Ovary (tissue), 9 donors: ENCODE data around the gene DES. TPM values are rescaled to one million over a fixed set of nuclear protein-coding genes. Genes with fewer than 3 reads are reported as not detected.
"Not testable (repeated sequence)": the region's sequence is repeated elsewhere in the genome, so short reads cannot be mapped to it uniquely, and the experiment has no call there.

ENCODE experiments used
- DNase-seq, 5 donors: peaks; one replicate each; pipeline ENCODE4 v3.0.0-alpha.2; 2019 to 2020
- H3K27ac ChIP-seq, 2 donors: fragments of 200-600 bp; one replicate each; pipeline versions ENCODE4 v1.5.1 to v1.8.0; 2019 to 2022
- H3K27me3 ChIP-seq: fragments of 200-600 bp; one replicate; pipeline ENCODE4 v1.8.0; 2022
- H3K36me3 ChIP-seq: fragments of 200-600 bp; sonication (generic); one replicate; pipeline ENCODE4 v1.5.1; 2019
- H3K4me1 ChIP-seq: one replicate; pipeline ENCODE4 v1.8.1; 2013; ENCODE audit warnings: mild to moderate bottlenecking, moderate library complexity; ENCODE audit not compliant: insufficient read depth
- H3K4me3 ChIP-seq: fragments of 200-600 bp; sonication (generic); one replicate; pipeline ENCODE4 v1.5.1; 2017
- H3K9me3 ChIP-seq, 2 donors: fragments of 200-600 bp in 1 of 2; sonication (generic) in 1 of 2; one replicate each; pipeline versions ENCODE4 v1.5.1 to v1.8.1; 2013 to 2019; ENCODE audit warnings: mild to moderate bottlenecking in 1 of 2, moderate library complexity in 1 of 2
- EP300 ChIP-seq: sonication (generic); formaldehyde crosslinking; IDR thresholded peaks from one replicate; pipeline ENCODE4 v1.6.1; 2017; ENCODE audit warnings: antibody characterized with exemption
- POLR2A ChIP-seq: fragments of 450-650 bp; IDR thresholded peaks from one replicate; pipeline ENCODE4 v1.6.1; 2017; ENCODE audit warnings: antibody characterized with exemption, mild to moderate bottlenecking, moderate library complexity
- WGBS, 3 donors: extraction: QIAGEN DNeasy Blood & Tissue Kit in 1 of 3; methylation state at CpG; one replicate each; pipeline versions ENCODE4 v1.1.5 to v1.1.7; 2013 to 2017; 5-methylcytosine and 5-hydroxymethylcytosine counted together
- intact Hi-C, 4 donors: fragments of 100-400 bp; cut with DNase I; formaldehyde crosslinking; loops; one replicate each; pipeline versions ENCODE4 v1.11.0 to v1.15.1; 2022 to 2023
- polyA plus RNA-seq, 2 donors: library from polyadenylated mRNA; stranded (reverse); fragments of 200-250 nt in 1 of 2; fragments of 350-450 nt in 1 of 2; fragmentation: Illumina TruSeq in 1 of 2; extraction: RNeasy Lipid Tissue Mini Kit (QIAGEN cat#74804) in 1 of 2; gene quantifications; one replicate each; pipeline ENCODE4 v1.2.3, GENCODE V29; 2013 to 2014
- total RNA-seq, 7 donors: library from RNA; depleted of rRNA in 2 of 7; stranded (reverse); fragments of >200 nt in 2 of 7; fragmentation: NEBNext Ultra II Directional in 3 of 7; extraction: Animal tissue kit (Norgen Biotek cat#: 25700) in 3 of 7; gene quantifications; one replicate each; pipeline versions ENCODE4 v1.1.0 to v1.2.4, GENCODE V29; 2016 to 2023
- TF ChIP-seq, protein P1 (sequence below), 3 donors: fragments of 450-650 bp in 2 of 3; fragments of 200-600 bp in 1 of 3; IDR thresholded peaks; one replicate each; pipeline versions ENCODE4 v1.5.1 to v1.8.0; 2016 to 2022; ENCODE audit warnings: antibody characterized with exemption in 3 of 3, mild to moderate bottlenecking in 1 of 3
- donor health status: DM: no; HTN: no; CAD: no; lungs with moderate emphysema.
- donor health status: DM: no; HTN: no; CAD: no.
- donor health status: Bipolar disorder and iron deficiency.
- donor health status: DM: yes; HTN: yes; CAD: no.
- donor health status: DM: no; HTN: no; CAD: no.
- donor health status: DM: yes; HTN: yes; CAD: no.

DES gene
- total and polyA plus RNA-seq, 9 donors: 86.5 to 1,061 (median 184) TPM

DNA sequence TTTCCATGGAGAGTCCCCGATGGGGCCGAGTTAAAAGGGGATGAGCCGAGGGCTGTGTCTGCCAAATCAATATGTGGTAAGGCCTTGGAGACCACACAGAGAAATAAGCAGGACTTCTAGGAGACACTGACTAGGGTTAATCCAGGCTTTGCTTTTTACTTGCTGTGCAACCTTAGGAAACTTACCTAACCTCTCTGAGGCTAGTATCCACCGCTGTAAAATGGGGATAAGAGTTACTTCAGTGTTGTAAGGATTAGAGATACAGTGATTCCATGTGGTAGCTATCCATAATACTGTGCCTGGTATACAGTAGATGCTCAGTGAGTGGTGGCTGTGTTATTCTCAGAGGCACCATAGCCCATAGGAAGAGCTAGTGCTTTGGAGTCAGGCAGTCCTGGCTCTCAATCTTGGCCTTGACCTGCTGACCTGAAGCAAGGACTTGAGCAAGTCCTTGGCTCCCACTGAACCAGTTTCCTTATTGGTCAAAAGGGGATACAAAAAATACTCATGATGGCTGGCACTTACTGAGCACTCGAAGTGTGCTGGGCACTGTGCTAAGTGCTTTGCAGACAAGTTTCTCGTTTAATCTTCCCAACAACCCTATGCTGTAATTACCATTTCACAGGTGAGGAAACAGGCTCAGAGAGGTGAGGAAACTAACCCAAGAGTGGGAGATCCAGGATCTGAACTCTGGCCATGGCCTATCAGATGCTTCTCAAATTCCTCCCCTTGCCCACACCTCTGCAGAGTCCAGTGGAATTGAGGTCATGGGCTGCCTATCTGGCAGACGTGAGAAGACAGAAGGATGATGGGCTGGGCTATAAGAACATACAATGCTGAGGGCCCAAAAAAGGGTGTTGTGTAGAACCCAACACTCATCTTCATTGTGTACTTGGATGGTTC, 12.0 kb upstream of the DES start:
- Histone ChIP-seq H3K4me3 (no peak overlapping the region), H3K27me3 (no peaks in the 10 kb centered on the region), H3K36me3 (no peaks in the 10 kb centered on the region), H3K27ac (no peak overlapping the region), H3K4me1 (peaks cover 2% of the 10 kb centered on the region), H3K9me3 (no peaks in the 10 kb centered on the region)
- WGBS, 3 donors: 84 to 90% (median 89%) methylated on average over 7 of the region's 7 CpGs
- intact Hi-C loops: loop anchor here in 2 of 4 donors (2.0 to 5.0 kb wide), 3 partner anchors 56 to 121 kb away; no protein-coding TSS in a partner anchor
- TF ChIP-seq POLR2A (no peak), EP300 (no peak)
- TF ChIP-seq, protein P1, sequence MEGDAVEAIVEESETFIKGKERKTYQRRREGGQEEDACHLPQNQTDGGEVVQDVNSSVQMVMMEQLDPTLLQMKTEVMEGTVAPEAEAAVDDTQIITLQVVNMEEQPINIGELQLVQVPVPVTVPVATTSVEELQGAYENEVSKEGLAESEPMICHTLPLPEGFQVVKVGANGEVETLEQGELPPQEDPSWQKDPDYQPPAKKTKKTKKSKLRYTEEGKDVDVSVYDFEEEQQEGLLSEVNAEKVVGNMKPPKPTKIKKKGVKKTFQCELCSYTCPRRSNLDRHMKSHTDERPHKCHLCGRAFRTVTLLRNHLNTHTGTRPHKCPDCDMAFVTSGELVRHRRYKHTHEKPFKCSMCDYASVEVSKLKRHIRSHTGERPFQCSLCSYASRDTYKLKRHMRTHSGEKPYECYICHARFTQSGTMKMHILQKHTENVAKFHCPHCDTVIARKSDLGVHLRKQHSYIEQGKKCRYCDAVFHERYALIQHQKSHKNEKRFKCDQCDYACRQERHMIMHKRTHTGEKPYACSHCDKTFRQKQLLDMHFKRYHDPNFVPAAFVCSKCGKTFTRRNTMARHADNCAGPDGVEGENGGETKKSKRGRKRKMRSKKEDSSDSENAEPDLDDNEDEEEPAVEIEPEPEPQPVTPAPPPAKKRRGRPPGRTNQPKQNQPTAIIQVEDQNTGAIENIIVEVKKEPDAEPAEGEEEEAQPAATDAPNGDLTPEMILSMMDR (IDR thresholded peaks at IDR 0.05): no peak
- DNase-seq: peak in 1 of 5 donors; percentile 28

DNA sequence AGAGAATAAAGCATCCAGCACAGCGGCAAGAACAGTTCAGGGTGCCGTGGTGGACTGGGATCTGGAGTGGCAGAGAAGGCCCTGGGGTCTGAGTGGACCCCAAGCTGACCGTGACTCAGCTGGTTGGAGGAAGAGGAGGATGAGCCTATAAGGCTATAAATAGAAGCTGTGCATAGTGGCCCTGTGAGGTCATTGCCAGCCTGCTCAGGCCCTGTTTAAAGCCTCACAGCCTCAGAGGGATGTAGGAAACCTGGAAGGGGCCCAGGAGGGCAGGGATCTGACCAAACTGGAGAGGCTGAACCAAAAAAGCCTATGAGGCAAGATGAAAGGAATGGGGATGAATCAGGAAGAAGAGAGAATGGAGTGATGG, 11.3 kb upstream of the DES start:
- Histone ChIP-seq H3K4me3 (no peak overlapping the region), H3K27me3 (no peaks in the 10 kb centered on the region), H3K27ac (no peak overlapping the region), H3K4me1 (peaks cover 2% of the 10 kb centered on the region), H3K36me3 (no peaks in the 10 kb centered on the region), H3K9me3 (no peaks in the 10 kb centered on the region)
- intact Hi-C loops: loop anchor here in 2 of 4 donors (5.0 kb wide), 2 partner anchors 55 to 120 kb away; no protein-coding TSS in a partner anchor
- peak in 1 of 5 donors; percentile 51 for DNase-seq
- WGBS, 3 donors: 77 to 82% (median 79%) methylated on average over 3 of the region's 3 CpGs
- peak; percentile 19 for TF ChIP-seq EP300
- TF ChIP-seq, protein P1 (IDR thresholded peaks at IDR 0.05): no peak
- no peak for TF ChIP-seq POLR2A

DNA sequence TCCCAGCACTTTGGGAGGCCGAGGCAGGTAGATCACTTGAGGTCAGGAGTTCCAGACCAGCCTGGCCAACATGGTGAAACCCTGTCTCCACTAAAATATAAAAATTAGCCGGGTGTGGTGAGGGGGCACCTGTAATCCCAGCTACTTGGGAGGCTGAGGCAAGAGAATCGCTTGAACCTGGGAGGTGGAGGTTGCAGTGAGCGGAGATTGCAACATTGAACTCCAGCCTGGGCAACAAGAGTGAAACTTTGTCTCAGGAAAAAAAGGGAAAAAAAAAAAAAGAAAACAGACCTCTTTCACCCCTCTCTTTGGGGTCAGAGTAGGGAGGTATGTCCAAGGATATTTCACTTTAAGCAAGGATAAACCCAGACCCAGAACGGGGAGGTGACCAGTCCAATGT, 10.8 kb upstream of the DES start:
- H3K27ac ChIP-seq, H3K27me3 ChIP-seq, H3K4me3 ChIP-seq, DNase-seq, H3K36me3 ChIP-seq, H3K4me1 ChIP-seq, H3K9me3 ChIP-seq: not testable (repeated sequence)
- intact Hi-C loops: loop anchor here in 2 of 4 donors (5.0 kb wide), 2 partner anchors 55 to 120 kb away; no protein-coding TSS in a partner anchor
- 66 to 71% (median 70%) methylated on average over 5 of the region's 5 CpGs for WGBS, 3 donors

DNA sequence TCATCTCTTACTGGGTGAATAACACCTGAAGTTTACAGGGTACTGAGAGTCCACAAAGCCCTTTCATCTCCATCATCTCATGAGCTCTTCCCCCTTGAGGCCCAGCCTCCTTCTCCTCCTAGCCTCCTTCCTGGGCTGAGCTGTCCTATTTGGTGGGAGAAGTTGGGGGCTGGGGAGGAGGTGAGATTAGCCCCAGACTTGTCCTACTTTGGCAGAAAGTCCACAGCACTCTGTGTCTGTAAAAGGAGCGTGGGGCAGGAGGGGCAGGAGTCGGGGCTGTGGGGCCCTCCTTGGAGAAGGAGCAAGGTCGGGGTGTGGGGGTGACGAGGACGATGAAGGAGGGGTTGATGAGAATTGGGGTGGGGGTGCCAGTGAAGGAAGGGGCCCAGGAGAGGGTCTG, 10.0 kb upstream of the DES start:
- Histone ChIP-seq H3K27me3 (no peaks in the 10 kb centered on the region), H3K4me3 (no peak overlapping the region), H3K9me3 (no peaks in the 10 kb centered on the region), H3K4me1 (peaks cover 2% of the 10 kb centered on the region), H3K27ac (no peak overlapping the region), H3K36me3 (no peaks in the 10 kb centered on the region)
- no peak for TF ChIP-seq EP300
- TF ChIP-seq, protein P1 (IDR thresholded peaks at IDR 0.05): no peak
- TF ChIP-seq POLR2A: no peak
- WGBS, 3 donors: 44 to 53% (median 47%) methylated on average over 5 of the region's 5 CpGs
- intact Hi-C loops: loop anchor here in 2 of 4 donors (5.0 kb wide), 2 partner anchors 54 to 119 kb away; no protein-coding TSS in a partner anchor
- no peak for DNase-seq

DNA sequence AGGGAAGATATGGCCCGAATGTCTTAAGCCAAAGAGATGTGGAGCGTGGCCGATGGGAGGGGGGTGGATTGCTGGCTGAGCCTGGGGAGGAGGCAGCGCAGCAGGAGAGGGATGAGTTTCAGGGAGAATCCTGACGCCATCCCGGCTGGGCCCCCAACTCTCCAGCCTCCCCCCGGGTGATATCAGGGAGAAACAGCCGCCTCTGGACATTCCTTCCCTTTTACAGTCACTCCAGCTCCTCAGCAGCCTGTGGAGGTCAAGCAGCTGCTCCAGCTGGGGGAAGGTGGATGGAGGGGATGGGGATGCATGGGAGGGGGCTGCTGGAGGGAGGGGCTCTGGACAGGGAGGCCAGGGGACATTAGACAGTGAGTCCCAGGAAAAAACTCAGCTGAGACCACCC, 9.5 kb upstream of the DES start:
- Histone ChIP-seq H3K4me3 (no peak overlapping the region), H3K4me1 (peaks cover 2% of the 10 kb centered on the region), H3K9me3 (no peaks in the 10 kb centered on the region), H3K36me3 (no peaks in the 10 kb centered on the region), H3K27me3 (no peaks in the 10 kb centered on the region), H3K27ac (no peak overlapping the region)
- no peak for DNase-seq
- intact Hi-C loops: loop anchor here in 2 of 4 donors (5.0 kb wide), 2 partner anchors 54 to 119 kb away; no protein-coding TSS in a partner anchor
- TF ChIP-seq POLR2A (no peak), EP300 (no peak)
- TF ChIP-seq, protein P1 (IDR thresholded peaks at IDR 0.05): no peak
- 13 to 20% (median 16%) methylated on average over 8 of the region's 8 CpGs for WGBS, 3 donors
